CD14-positive monocyte (primary cell): ENCODE results near the gene AATK. TPM values are rescaled to one million over a fixed set of nuclear protein-coding genes. Genes with fewer than 3 reads are reported as not detected.

Source experiments
- DNase-seq, 3 donors: peaks; one replicate each; pipeline ENCODE4 v3.0.0-alpha.2; 2011 to 2022
- H2AFZ ChIP-seq: 2 replicates; pipeline ENCODE4 v1.6.0; 2012; ENCODE audit warnings: mild to moderate bottlenecking, low read depth, low read length, inconsistent platforms; ENCODE audit not compliant: insufficient read depth, poor library complexity, severe bottlenecking
- H3K27ac ChIP-seq, 2 donors: 1 replicate in 1 of 2; 2 replicates in 1 of 2; pipeline ENCODE4 v1.5.1; 2012 to 2013; ENCODE audit warnings: low read length in 2 of 2, control low read depth in 1 of 2, inconsistent platforms in 1 of 2, low read depth in 1 of 2, mild to moderate bottlenecking in 1 of 2
- H3K27me3 ChIP-seq, 2 donors: one replicate each; pipeline versions ENCODE4 v1.6.0 to v1.6.1; 2011 to 2013; ENCODE audit warnings: low read length in 2 of 2; ENCODE audit not compliant: control insufficient read depth in 2 of 2, insufficient read depth in 2 of 2
- H3K36me3 ChIP-seq, 2 donors: replicated peaks in 1 of 2; 1 replicate in 1 of 2; 2 replicates in 1 of 2; pipeline versions ENCODE4 v1.5.1 to v1.6.1; 2012 to 2013; ENCODE audit warnings: low read length in 2 of 2, control low read depth in 1 of 2, inconsistent platforms in 1 of 2, mild to moderate bottlenecking in 1 of 2; ENCODE audit not compliant: insufficient read depth in 2 of 2, control insufficient read depth in 1 of 2
- H3K4me1 ChIP-seq, 2 donors: 1 replicate in 1 of 2; 2 replicates in 1 of 2; pipeline versions ENCODE4 v1.5.1 to v1.6.1; 2012 to 2013; ENCODE audit warnings: low read length in 2 of 2, control low read depth in 1 of 2, inconsistent platforms in 1 of 2, mild to moderate bottlenecking in 1 of 2, moderate library complexity in 1 of 2; ENCODE audit not compliant: insufficient read depth in 2 of 2, control insufficient read depth in 1 of 2
- H3K4me2 ChIP-seq: replicated peaks from 2 replicates; pipeline ENCODE3; 2012; ENCODE audit warnings: low read length, moderate library complexity, mild to moderate bottlenecking; ENCODE audit not compliant: poor library complexity, severe bottlenecking; ENCODE audit errors: extremely low read depth
- H3K4me3 ChIP-seq, 3 experiments: fragments of 200-600 bp in 1 of 3; sonication (generic) in 1 of 3; replicated peaks in 1 of 3; 1 replicate in 2 of 3; 2 replicates in 1 of 3; pipeline ENCODE4 v1.5.1; 2011 to 2013; ENCODE audit warnings: low read length in 3 of 3, mild to moderate bottlenecking in 3 of 3, control low read depth in 2 of 3, low read depth in 2 of 3, inconsistent platforms in 1 of 3, moderate library complexity in 1 of 3
- H3K79me2 ChIP-seq: 2 replicates; pipeline ENCODE4 v1.6.0; 2012; ENCODE audit warnings: mild to moderate bottlenecking, control low read depth, inconsistent platforms, low read length, moderate library complexity; ENCODE audit not compliant: insufficient read depth
- H3K9ac ChIP-seq: 2 replicates; pipeline ENCODE4 v1.6.0; 2017; ENCODE audit warnings: low read length, mild to moderate bottlenecking; ENCODE audit not compliant: insufficient read depth, poor library complexity, severe bottlenecking
- H3K9me3 ChIP-seq, 2 donors: replicated peaks in 1 of 2; 1 replicate in 1 of 2; 2 replicates in 1 of 2; pipeline versions ENCODE4 v1.5.1 to v1.6.1; 2012 to 2013; ENCODE audit warnings: low read length in 2 of 2, control low read depth in 1 of 2; ENCODE audit not compliant: control insufficient read depth in 1 of 2, insufficient read depth in 1 of 2
- H4K20me1 ChIP-seq: 2 replicates; pipeline ENCODE4 v1.6.0; 2012; ENCODE audit warnings: mild to moderate bottlenecking, low read length, control low read depth, moderate library complexity; ENCODE audit not compliant: insufficient read depth
- H3K27ac Mint-ChIP-seq, 7 donors: one replicate each; pipeline ENCODE4 v1.8.0; 2020; ENCODE audit warnings: mild to moderate bottlenecking in 7 of 7, mixed read lengths in 7 of 7, moderate library complexity in 6 of 7, inconsistent platforms in 2 of 7
- H3K27me3 Mint-ChIP-seq, 3 donors: one replicate each; pipeline ENCODE4 v1.8.0; 2021 to 2022; ENCODE audit warnings: low read depth in 3 of 3, mild to moderate bottlenecking in 3 of 3, mixed read lengths in 3 of 3, moderate library complexity in 3 of 3, inconsistent platforms in 1 of 3
- H3K36me3 Mint-ChIP-seq, 2 donors: one replicate each; pipeline ENCODE4 v1.8.0; 2020; ENCODE audit warnings: mixed read lengths in 2 of 2, inconsistent platforms in 1 of 2, mild to moderate bottlenecking in 1 of 2
- H3K4me1 Mint-ChIP-seq: one replicate; pipeline ENCODE4 v1.8.0; 2020; ENCODE audit warnings: mild to moderate bottlenecking, mixed read lengths
- H3K4me3 Mint-ChIP-seq, 2 donors: one replicate each; pipeline ENCODE4 v1.8.0; 2020; ENCODE audit warnings: mild to moderate bottlenecking in 2 of 2, mixed read lengths in 2 of 2, moderate library complexity in 1 of 2
- H3K9me3 Mint-ChIP-seq, 7 donors: one replicate each; pipeline ENCODE4 v1.8.0; 2020 to 2022; ENCODE audit warnings: mixed read lengths in 7 of 7, mild to moderate bottlenecking in 6 of 7, moderate library complexity in 6 of 7, inconsistent platforms in 2 of 7
- WGBS: methylation state at CpG from one replicate; pipeline ENCODE4 v1.1.5; 2013; ENCODE audit warnings: missing lambda C conversion rate; ENCODE audit not compliant: insufficient coverage; 5-methylcytosine and 5-hydroxymethylcytosine counted together
- intact Hi-C, 2 donors: fragments of 100-400 bp; cut with micrococcal nuclease; formaldehyde crosslinking; loops; one replicate each; pipeline versions ENCODE4 v1.15.0 to v1.15.1; 2023
- polyA plus RNA-seq, 3 donors: library from polyadenylated mRNA; depleted of rRNA in 1 of 3; unstranded in 2 of 3; stranded (reverse) in 1 of 3; fragments of 300-500 nt in 2 of 3; fragments of >200 nt in 1 of 3; fragmentation: Illumina TruSeq in 2 of 3; gene quantifications; 1 replicate in 2 of 3; 2 replicates in 1 of 3; pipeline ENCODE4 v1.2.3, GENCODE V29; 2012 to 2021
- TF ChIP-seq, protein P1 (sequence below): fragments of 200-600 bp; IDR thresholded peaks from one replicate; pipeline ENCODE4 v1.8.0; 2022; ENCODE audit warnings: antibody characterized with exemption, mild to moderate bottlenecking

The AATK gene
- polyA plus RNA-seq, 3 donors, result 0.93 to 15.3 (median 2.0) TPM

DNA sequence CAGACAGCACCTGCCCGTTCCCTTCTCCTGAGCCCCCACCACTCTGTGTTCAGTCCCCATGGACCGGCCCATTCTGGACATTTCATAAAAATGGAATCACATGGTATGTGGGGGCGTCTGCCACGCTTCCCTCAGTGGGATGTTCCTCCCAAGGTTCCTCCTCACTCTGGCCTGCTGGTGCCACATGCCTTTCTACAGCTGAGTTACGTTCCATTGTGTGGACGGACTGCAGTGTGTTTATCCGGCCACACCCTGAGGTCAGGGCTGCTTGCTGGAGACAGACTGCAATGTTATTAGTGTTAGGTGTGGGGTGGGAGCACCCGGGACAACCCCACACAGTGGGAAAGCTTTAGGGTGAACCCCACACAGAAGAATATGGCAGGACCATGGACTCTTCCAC is 5.9 kb upstream of the AATK start:
- H3K27ac ChIP-seq, result no peak overlapping the region
- Mint-ChIP-seq H3K36me3 (peaks cover 0 to 5% of the 10 kb centered on the region in 2 donors), H3K4me1 (no peaks in the 10 kb centered on the region), H3K27me3 (peaks cover 10 to 17% (median 10%) of the 10 kb centered on the region in 3 donors), H3K4me3 (no peak overlapping the region), H3K9me3 (peaks cover 3 to 11% (median 7%) of the 10 kb centered on the region in 7 donors), H3K27ac (peak overlapping the region in 1 of 7 donors; percentile 69)
- peaks cover 0 to 6% of the 10 kb centered on the region in 2 donors for H3K9me3 ChIP-seq
- peaks cover 0 to 5% of the 10 kb centered on the region in 2 donors for H3K27me3 ChIP-seq
- WGBS, result 65% methylated on average over 4 of the region's 8 CpGs
- TF ChIP-seq, protein P1, sequence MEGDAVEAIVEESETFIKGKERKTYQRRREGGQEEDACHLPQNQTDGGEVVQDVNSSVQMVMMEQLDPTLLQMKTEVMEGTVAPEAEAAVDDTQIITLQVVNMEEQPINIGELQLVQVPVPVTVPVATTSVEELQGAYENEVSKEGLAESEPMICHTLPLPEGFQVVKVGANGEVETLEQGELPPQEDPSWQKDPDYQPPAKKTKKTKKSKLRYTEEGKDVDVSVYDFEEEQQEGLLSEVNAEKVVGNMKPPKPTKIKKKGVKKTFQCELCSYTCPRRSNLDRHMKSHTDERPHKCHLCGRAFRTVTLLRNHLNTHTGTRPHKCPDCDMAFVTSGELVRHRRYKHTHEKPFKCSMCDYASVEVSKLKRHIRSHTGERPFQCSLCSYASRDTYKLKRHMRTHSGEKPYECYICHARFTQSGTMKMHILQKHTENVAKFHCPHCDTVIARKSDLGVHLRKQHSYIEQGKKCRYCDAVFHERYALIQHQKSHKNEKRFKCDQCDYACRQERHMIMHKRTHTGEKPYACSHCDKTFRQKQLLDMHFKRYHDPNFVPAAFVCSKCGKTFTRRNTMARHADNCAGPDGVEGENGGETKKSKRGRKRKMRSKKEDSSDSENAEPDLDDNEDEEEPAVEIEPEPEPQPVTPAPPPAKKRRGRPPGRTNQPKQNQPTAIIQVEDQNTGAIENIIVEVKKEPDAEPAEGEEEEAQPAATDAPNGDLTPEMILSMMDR, result no peak
- H3K4me3 ChIP-seq, result no peak overlapping the region
- H2AFZ ChIP-seq, result no peak overlapping the region
- H3K9ac ChIP-seq, result no peak overlapping the region
- DNase-seq, result no peak
- no peaks in the 10 kb centered on the region for H4K20me1 ChIP-seq
- intact Hi-C loops, result no loop called here
- H3K4me2 ChIP-seq, result no peak overlapping the region
- no peaks in the 10 kb centered on the region for H3K79me2 ChIP-seq
- H3K4me1 ChIP-seq, result no peaks in the 10 kb centered on the region
- no peaks in the 10 kb centered on the region for H3K36me3 ChIP-seq

DNA sequence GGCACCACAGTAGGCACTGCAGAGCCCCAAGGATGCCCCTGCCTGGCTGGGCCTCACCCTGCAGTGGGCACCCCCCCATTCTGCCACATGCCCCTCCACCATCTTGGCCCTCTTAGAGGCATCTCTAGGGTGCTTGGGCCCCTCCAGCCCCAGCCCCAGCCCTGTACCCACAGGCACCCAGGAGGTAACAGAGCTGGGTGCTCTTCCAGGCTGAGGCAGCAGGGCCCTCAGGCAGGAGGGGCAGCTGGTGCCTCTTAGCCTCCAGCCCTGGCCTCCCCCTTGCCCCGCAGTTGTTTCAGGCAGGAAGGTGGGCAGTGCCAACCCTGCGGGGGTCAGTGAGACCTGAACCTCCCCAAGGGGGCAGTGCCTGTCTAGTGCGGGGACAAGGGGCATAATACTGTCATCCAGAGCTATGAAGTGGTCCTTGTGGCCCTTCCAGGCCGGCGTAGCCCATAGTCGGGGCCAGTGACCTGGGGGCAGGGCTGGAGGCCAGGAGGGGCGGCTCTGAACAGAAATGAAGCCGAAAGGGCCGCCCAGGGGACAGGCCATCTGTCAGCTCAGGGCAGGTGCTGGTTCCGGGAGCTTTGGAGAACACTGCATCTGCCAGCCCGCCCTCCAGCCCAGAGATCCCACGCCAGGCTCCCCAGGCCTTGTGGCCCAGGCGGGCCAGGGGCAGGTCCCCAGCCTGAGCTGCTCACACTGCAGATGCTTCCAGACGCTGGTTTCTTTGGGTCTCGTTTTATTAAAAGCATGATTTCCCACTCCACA is 4.9 kb upstream of the AATK start:
- no peaks in the 10 kb centered on the region for H3K36me3 ChIP-seq
- no peak overlapping the region for H3K27ac Mint-ChIP-seq
- no peak overlapping the region for H2AFZ ChIP-seq
- no peaks in the 10 kb centered on the region for H3K4me1 Mint-ChIP-seq
- TF ChIP-seq, protein P1, result no peak
- no peaks in the 10 kb centered on the region for H3K79me2 ChIP-seq
- peaks cover 0 to 11% of the 10 kb centered on the region in 2 donors for H3K27me3 ChIP-seq
- no peak overlapping the region for H3K4me3 Mint-ChIP-seq
- H3K9me3 ChIP-seq, result peaks cover 0 to 6% of the 10 kb centered on the region in 2 donors
- DNase-seq, result no peak
- WGBS, result 94% methylated on average over 14 of the region's 15 CpGs
- no peak overlapping the region for H3K27ac ChIP-seq
- H3K27me3 Mint-ChIP-seq, result peaks cover 12 to 24% (median 16%) of the 10 kb centered on the region in 3 donors
- intact Hi-C loops, result no loop called here
- H4K20me1 ChIP-seq, result no peaks in the 10 kb centered on the region
- peaks cover 0 to 4% of the 10 kb centered on the region in 2 donors for H3K4me1 ChIP-seq
- no peak overlapping the region for H3K4me2 ChIP-seq
- no peak overlapping the region for H3K4me3 ChIP-seq
- H3K9ac ChIP-seq, result no peak overlapping the region
- peaks cover 3 to 11% (median 7%) of the 10 kb centered on the region in 7 donors for H3K9me3 Mint-ChIP-seq
- H3K36me3 Mint-ChIP-seq, result peaks cover 0 to 5% of the 10 kb centered on the region in 2 donors
